Loucy (cell line): ENCODE results near the gene VEPH1.

Experiments
- H2AFZ ChIP-seq: fragments of 200-600 bp; sonication (generic); 2 replicates; pipeline ENCODE4 v1.6.0; 2016; ENCODE audit warnings: antibody characterized with exemption, mild to moderate bottlenecking, low read length, moderate library complexity
- H3F3A ChIP-seq: fragments of 200-600 bp; 2 replicates; pipeline ENCODE4 v1.6.0; 2016; ENCODE audit warnings: antibody characterized with exemption, low read depth, mild to moderate bottlenecking
- H3K27me3 ChIP-seq: fragments of 200-600 bp; sonication (generic); 2 replicates; pipeline ENCODE4 v1.6.1; 2014; ENCODE audit warnings: low read length, mild to moderate bottlenecking; ENCODE audit not compliant: insufficient read depth, poor library complexity, severe bottlenecking
- H3K36me3 ChIP-seq: fragments of 200-600 bp; sonication (generic); 2 replicates; pipeline ENCODE4 v1.6.1; 2016; ENCODE audit warnings: low read length; ENCODE audit not compliant: insufficient read depth
- H3K4me1 ChIP-seq: fragments of 200-600 bp; sonication (generic); 2 replicates; pipeline ENCODE4 v1.5.1; 2014; ENCODE audit warnings: low read length, mild to moderate bottlenecking; ENCODE audit not compliant: insufficient read depth, poor library complexity, severe bottlenecking
- H3K4me2 ChIP-seq: fragments of 200-600 bp; sonication (generic); 2 replicates; pipeline ENCODE4 v1.6.0; 2014; ENCODE audit warnings: antibody characterized with exemption, low read length, low read depth, mild to moderate bottlenecking; ENCODE audit not compliant: poor library complexity, severe bottlenecking
- H3K4me3 ChIP-seq: fragments of 200-600 bp; sonication (generic); 2 replicates; pipeline ENCODE4 v1.5.1; 2014; ENCODE audit warnings: low read length, mild to moderate bottlenecking, mixed read lengths; ENCODE audit not compliant: poor library complexity, severe bottlenecking
- H3K79me2 ChIP-seq: fragments of 200-600 bp; sonication (generic); 2 replicates; pipeline ENCODE4 v1.6.1; 2014; ENCODE audit warnings: low read length; ENCODE audit not compliant: insufficient read depth
- H3K9ac ChIP-seq: fragments of 200-600 bp; sonication (generic); 2 replicates; pipeline ENCODE4 v1.6.0; 2014; ENCODE audit warnings: mild to moderate bottlenecking, low read depth, low read length, moderate library complexity; ENCODE audit not compliant: poor library complexity, severe bottlenecking
- H3K9me2 ChIP-seq: fragments of 200-600 bp; sonication (generic); replicated peaks from 2 replicates; pipeline ENCODE4 v1.6.1; 2016; ENCODE audit warnings: low read depth, low read length, mixed read lengths
- H3K9me3 ChIP-seq: fragments of 200-600 bp; sonication (generic); 2 replicates; pipeline ENCODE4 v1.6.1; 2014; ENCODE audit warnings: mild to moderate bottlenecking, antibody characterized with exemption, low read length, low read depth; ENCODE audit not compliant: insufficient read depth
- H4K20me1 ChIP-seq: fragments of 200-600 bp; sonication (generic); 2 replicates; pipeline ENCODE4 v1.6.0; 2014; ENCODE audit warnings: antibody characterized with exemption, low read length, mild to moderate bottlenecking; ENCODE audit not compliant: insufficient read depth, poor library complexity, severe bottlenecking
- CTCF ChIP-seq: fragments of 200-600 bp; sonication (generic); conservative IDR thresholded peaks from 2 replicates; pipeline ENCODE4 v1.5.1; 2014; ENCODE audit warnings: mild to moderate bottlenecking, antibody characterized with exemption, low read length
- EZH2phosphoT487 ChIP-seq: fragments of 200-600 bp; IDR thresholded peaks from 2 replicates; pipeline ENCODE4 v1.6.1; 2018; ENCODE audit warnings: antibody characterized with exemption, mild to moderate bottlenecking, moderate library complexity, borderline replicate concordance

Gene VEPH1

GRCh38 chr3:157255797-157256196 is 247.4 kb downstream of the VEPH1 start:
- no peaks in the 10 kb centered on the region for H3F3A ChIP-seq
- H4K20me1 ChIP-seq = no peaks in the 10 kb centered on the region
- H3K4me1 ChIP-seq = peaks cover 5% of the 10 kb centered on the region
- H3K79me2 ChIP-seq = no peaks in the 10 kb centered on the region
- no peak overlapping the region for H3K9ac ChIP-seq
- no peak overlapping the region for H2AFZ ChIP-seq
- H3K9me2 ChIP-seq = no peaks in the 10 kb centered on the region
- no peak overlapping the region for H3K4me3 ChIP-seq
- no peaks in the 10 kb centered on the region for H3K9me3 ChIP-seq
- no peaks in the 10 kb centered on the region for H3K27me3 ChIP-seq
- TF ChIP-seq EZH2phosphoT487 = no peak
- TF ChIP-seq CTCF = no peak
- H3K4me2 ChIP-seq = no peak overlapping the region
- no peaks in the 10 kb centered on the region for H3K36me3 ChIP-seq

- no peaks in the 10 kb centered on the region for H3K36me3 ChIP-seq
- H3K9ac ChIP-seq = no peak overlapping the region
- H3K9me3 ChIP-seq = no peaks in the 10 kb centered on the region
- H3K9me2 ChIP-seq = no peaks in the 10 kb centered on the region
- H3K4me2 ChIP-seq = no peak overlapping the region
- H3K4me1 ChIP-seq = peaks cover 4% of the 10 kb centered on the region
- H3K4me3 ChIP-seq = no peak overlapping the region
- no peaks in the 10 kb centered on the region for H3K27me3 ChIP-seq
- no peaks in the 10 kb centered on the region for H3F3A ChIP-seq
- no peak overlapping the region for H2AFZ ChIP-seq
- H4K20me1 ChIP-seq = no peaks in the 10 kb centered on the region
- TF ChIP-seq EZH2phosphoT487 = no peak
- no peak for TF ChIP-seq CTCF
- H3K79me2 ChIP-seq = no peaks in the 10 kb centered on the region
Observed at GRCh38 chr3:157251685-157252084, 251.5 kb downstream of the VEPH1 start.

- Histone ChIP-seq H3K27me3 (no peaks in the 10 kb centered on the region), H3K9me2 (no peaks in the 10 kb centered on the region), H3K4me1 (peaks cover 4% of the 10 kb centered on the region), H3K36me3 (no peaks in the 10 kb centered on the region), H3K79me2 (no peaks in the 10 kb centered on the region), H3F3A (no peaks in the 10 kb centered on the region), H3K9ac (no peak overlapping the region), H2AFZ (no peak overlapping the region), H4K20me1 (no peaks in the 10 kb centered on the region), H3K4me3 (no peak overlapping the region), H3K9me3 (no peaks in the 10 kb centered on the region), H3K4me2 (no peak overlapping the region)
- TF ChIP-seq EZH2phosphoT487 = no peak
- no peak for TF ChIP-seq CTCF
Observed at GRCh38 chr3:157249606-157250005, 253.6 kb downstream of the VEPH1 start.
